Vagina (tissue), 2 donors: ENCODE data around the gene LRRC70.

Experiments
- CTCF ChIP-seq, 3 experiments: fragments of 450-650 bp in 2 of 3; fragments of 200-600 bp in 1 of 3; sonication (generic) in 1 of 3; IDR thresholded peaks; one replicate each; pipeline ENCODE4 v1.5.1; 2017 to 2019; ENCODE audit warnings: antibody characterized with exemption in 3 of 3, mild to moderate bottlenecking in 2 of 3, moderate library complexity in 2 of 3
- POLR2A ChIP-seq, 2 donors: fragments of 450-650 bp; IDR thresholded peaks; one replicate each; pipeline ENCODE4 v1.6.1; 2017; ENCODE audit warnings: antibody characterized with exemption in 2 of 2, mild to moderate bottlenecking in 2 of 2, moderate library complexity in 2 of 2

GRCh38 chr5:62579761-62580160, 1.1 kb downstream of the LRRC70 start:
- TF ChIP-seq POLR2A (IDR thresholded peaks at IDR 0.05) (no peak), CTCF (IDR thresholded peaks at IDR 0.05) (no peak)
